GM12873 (cell line): ENCODE measurements around the gene ABCB9.

Source experiments
- CTCF ChIP-seq: IDR thresholded peaks from 2 replicates; pipeline ENCODE4 v1.5.1; 2012; ENCODE audit warnings: low read depth, mild to moderate bottlenecking, moderate library complexity, low read length, control low read depth; ENCODE audit not compliant: insufficient read depth; ENCODE audit errors: missing control alignments

The ABCB9 gene

GRCh38 chr12:122988036-122988435, 21.8 kb upstream of the ABCB9 start:
- TF ChIP-seq CTCF = no peak

GRCh38 chr12:122987086-122987951, 21.1 kb upstream of the ABCB9 start:
- no peak for TF ChIP-seq CTCF

DNA sequence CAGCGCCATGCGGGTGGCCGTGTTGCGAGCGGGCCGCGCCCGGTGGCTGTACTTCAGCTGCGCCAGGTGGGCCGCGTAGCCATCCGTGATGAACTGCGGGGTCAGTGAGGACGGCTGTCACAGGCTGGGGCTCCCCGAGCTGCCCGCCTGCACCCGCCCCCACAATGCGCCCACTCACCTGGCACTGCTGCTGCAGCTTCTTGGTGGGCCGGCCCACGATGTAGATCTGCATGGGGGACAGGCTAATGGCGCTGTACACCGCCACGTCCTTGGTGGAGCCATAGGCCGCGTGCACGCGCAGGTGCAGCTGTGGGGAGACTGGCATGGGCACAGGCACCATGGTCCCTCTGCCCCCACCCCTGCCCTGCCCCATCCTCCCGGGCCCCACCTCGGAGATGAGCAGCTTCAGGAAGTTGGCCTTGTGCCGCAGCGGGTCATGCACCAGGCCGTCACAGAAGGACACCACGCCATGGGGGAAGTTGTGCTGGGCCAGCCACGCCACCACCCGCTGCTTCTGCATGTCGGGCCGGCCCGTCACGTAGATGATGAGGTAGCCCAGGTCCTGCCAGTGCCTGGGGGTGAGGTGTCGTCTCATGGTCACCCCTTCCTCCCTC, 20.1 kb upstream of the ABCB9 start:
- TF ChIP-seq CTCF = no peak

- no peak for TF ChIP-seq CTCF
Observed at GRCh38 chr12:122985338-122986257, 19.3 kb upstream of the ABCB9 start.

- no peak for TF ChIP-seq CTCF
Observed at GRCh38 chr12:122984612-122985337, 18.5 kb upstream of the ABCB9 start.

DNA sequence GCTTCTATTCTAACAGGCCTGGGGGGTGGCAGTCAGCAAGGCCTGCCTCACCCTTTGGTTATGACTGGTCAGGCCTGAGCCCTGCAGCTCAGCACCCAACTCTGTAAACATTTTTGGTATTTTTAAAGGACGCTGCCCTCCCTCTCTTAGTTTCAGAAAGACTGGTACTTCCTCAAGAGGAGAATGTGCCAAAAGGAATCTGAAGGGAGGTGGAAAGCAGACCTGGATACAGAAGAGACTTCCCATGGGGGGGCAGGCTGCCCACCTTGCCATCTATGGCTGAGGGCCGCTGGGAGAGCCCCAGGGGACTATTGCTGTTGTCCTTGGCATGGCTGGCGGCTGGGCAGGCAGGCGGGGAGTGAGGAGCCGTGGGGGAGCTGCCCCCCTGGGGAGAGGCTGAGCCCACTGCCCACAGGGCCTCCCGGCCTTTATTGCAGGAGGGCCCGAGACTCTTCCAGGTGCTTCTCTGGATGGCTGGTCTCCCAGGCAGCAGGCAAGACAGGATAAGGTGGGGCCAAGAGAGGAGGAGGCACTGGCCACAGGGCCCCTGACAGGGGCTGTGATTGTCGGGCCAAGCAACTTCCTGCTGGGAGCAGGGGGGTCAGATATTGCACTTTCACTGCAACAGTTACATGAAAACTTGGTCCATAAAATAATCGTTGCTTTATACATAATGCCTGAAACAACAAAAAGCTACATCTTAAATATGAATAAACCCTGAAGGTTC, 17.7 kb upstream of the ABCB9 start:
- TF ChIP-seq CTCF = no peak
